ENCODE results near the gene UBA3. TPM values are rescaled to one million over a fixed set of nuclear protein-coding genes. Genes with fewer than 3 reads are reported as not detected.

Gene UBA3
- total RNA-seq, 1 experiment from 2014 or later: 67.2 TPM

DNA sequence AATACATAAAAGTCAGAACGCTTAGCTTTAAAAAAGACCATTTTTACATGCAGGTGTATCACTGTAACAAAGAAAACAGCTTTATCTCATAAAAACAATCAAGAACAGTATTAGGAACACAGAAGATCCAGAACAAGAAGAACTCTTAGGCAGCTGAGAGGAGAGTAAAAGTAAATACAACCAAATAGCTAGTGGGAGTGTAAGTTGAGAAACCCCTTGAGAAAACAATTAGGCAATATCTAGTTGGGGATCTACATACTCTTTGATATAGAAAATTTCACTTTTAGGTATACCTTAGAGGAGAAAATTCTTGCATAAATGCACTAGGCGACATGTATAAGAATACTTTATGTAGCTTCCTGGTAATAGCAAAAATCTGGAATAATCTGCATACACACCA is 35.6 kb downstream of the UBA3 start:
- no peaks in the 10 kb centered on the region for H3K9me3 ChIP-seq (ENCODE audit: control insufficient read depth, low read depth, low read length)
- no peaks in the 10 kb centered on the region for H3K4me1 Mint-ChIP-seq
- no peak overlapping the region for H3K27ac Mint-ChIP-seq
- no CpG with 5 or more reads among the region's 2 CpGs for WGBS (ENCODE audit: extremely low coverage, insufficient read length, low lambda C conversion rate)
- H3K4me1 ChIP-seq (ENCODE audit: insufficient read depth, low read length): no peaks in the 10 kb centered on the region
- H3K79me1 ChIP-seq (ENCODE audit: insufficient read depth, low read depth, low read length, poor library complexity, severe bottlenecking): peaks cover 3% of the 10 kb centered on the region
- no peaks in the 10 kb centered on the region for H3K23me2 ChIP-seq (ENCODE audit: insufficient read length, low read depth, low read length, poor library complexity, severe bottlenecking)
- H3K9me3 Mint-ChIP-seq: no peaks in the 10 kb centered on the region
- H4K91ac ChIP-seq (ENCODE audit: insufficient read length, low read depth, low read length): no peak overlapping the region
- H2BK5ac ChIP-seq (ENCODE audit: insufficient read length, low read length): no peak overlapping the region
- H3K79me2 ChIP-seq (ENCODE audit: insufficient read depth, low read length): no peaks in the 10 kb centered on the region
- DNase-seq: no peak
- H3K18ac ChIP-seq (ENCODE audit: insufficient read length, low read depth, low read length): no peak overlapping the region
- H4K8ac ChIP-seq (replicated peaks; ENCODE audit: insufficient read length, low read depth, low read length): no peak overlapping the region
- no peak overlapping the region for H2BK15ac ChIP-seq (ENCODE audit: low read depth, low read length)
- no peak overlapping the region for H4K5ac ChIP-seq (ENCODE audit: insufficient read length, low read depth, low read length)
- no peak overlapping the region for H3K9ac ChIP-seq (ENCODE audit: extremely low read depth, insufficient read length, low read length)
- H3K27me3 ChIP-seq (ENCODE audit: insufficient read depth, low read length): no peaks in the 10 kb centered on the region
- H3K27ac ChIP-seq (ENCODE audit: insufficient read length, low read depth, low read length): no peak overlapping the region
- no peak overlapping the region for H3K23ac ChIP-seq (ENCODE audit: insufficient read length, low read depth, low read length)
- TF ChIP-seq, protein P1, sequence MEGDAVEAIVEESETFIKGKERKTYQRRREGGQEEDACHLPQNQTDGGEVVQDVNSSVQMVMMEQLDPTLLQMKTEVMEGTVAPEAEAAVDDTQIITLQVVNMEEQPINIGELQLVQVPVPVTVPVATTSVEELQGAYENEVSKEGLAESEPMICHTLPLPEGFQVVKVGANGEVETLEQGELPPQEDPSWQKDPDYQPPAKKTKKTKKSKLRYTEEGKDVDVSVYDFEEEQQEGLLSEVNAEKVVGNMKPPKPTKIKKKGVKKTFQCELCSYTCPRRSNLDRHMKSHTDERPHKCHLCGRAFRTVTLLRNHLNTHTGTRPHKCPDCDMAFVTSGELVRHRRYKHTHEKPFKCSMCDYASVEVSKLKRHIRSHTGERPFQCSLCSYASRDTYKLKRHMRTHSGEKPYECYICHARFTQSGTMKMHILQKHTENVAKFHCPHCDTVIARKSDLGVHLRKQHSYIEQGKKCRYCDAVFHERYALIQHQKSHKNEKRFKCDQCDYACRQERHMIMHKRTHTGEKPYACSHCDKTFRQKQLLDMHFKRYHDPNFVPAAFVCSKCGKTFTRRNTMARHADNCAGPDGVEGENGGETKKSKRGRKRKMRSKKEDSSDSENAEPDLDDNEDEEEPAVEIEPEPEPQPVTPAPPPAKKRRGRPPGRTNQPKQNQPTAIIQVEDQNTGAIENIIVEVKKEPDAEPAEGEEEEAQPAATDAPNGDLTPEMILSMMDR (conservative IDR thresholded peaks at IDR 0.05): no peak
- H2AFZ ChIP-seq (ENCODE audit: low read length): no peak overlapping the region
- no peak overlapping the region for H3K4ac ChIP-seq (ENCODE audit: low read depth, low read length)
- H3K4me2 ChIP-seq (ENCODE audit: insufficient read depth, insufficient read length, low read length): no peak overlapping the region
- H3K14ac ChIP-seq (ENCODE audit: insufficient read depth, low read length): no peak overlapping the region
- H3K36me3 Mint-ChIP-seq (ENCODE audit: insufficient read depth in 1 of 3, low read depth in 3 of 3): peaks cover 7 to 42% (median 38%) of the 10 kb centered on the region in 3 experiments; a peak in 5 of 7 replicates
- no peak overlapping the region for H3K4me3 Mint-ChIP-seq
- no peak overlapping the region for H2BK20ac ChIP-seq (ENCODE audit: low read depth, low read length, poor library complexity, severe bottlenecking)
- H3K27me3 Mint-ChIP-seq (ENCODE audit: low read depth): no peaks in the 10 kb centered on the region
- H3T11ph ChIP-seq (ENCODE audit: low read length): no peak overlapping the region
- H2BK12ac ChIP-seq (ENCODE audit: insufficient read length, low read depth, low read length): no peak overlapping the region
- H2AK5ac ChIP-seq (ENCODE audit: insufficient read length, low read length): no peak overlapping the region
- no peaks in the 10 kb centered on the region for H4K20me1 ChIP-seq (ENCODE audit: control insufficient read depth, insufficient read depth, insufficient read length)
- no peak overlapping the region for H3K56ac ChIP-seq (ENCODE audit: insufficient read length, low read depth, low read length)
- no peak overlapping the region for H2BK120ac ChIP-seq (ENCODE audit: low read depth, low read length, poor library complexity, severe bottlenecking)
